Skeletal muscle tissue (tissue), 4 donors: Measurements from ENCODE around the gene GNS. TPM values are rescaled to one million over a fixed set of nuclear protein-coding genes. Genes with fewer than 3 reads are reported as not detected.

Source experiments
- H3K27ac ChIP-seq: one replicate; pipeline ENCODE4 v1.7.0; 2013; ENCODE audit warnings: mild to moderate bottlenecking, low read depth, low read length, inconsistent platforms
- H3K27me3 ChIP-seq, 3 donors: one replicate each; pipeline ENCODE4 v1.7.0; 2013; ENCODE audit warnings: low read length in 3 of 3; ENCODE audit not compliant: control insufficient read depth in 3 of 3, insufficient read depth in 3 of 3
- H3K36me3 ChIP-seq, 3 donors: one replicate each; pipeline ENCODE4 v1.7.0; 2013; ENCODE audit warnings: low read length in 3 of 3; ENCODE audit not compliant: control insufficient read depth in 3 of 3, insufficient read depth in 3 of 3
- H3K4me1 ChIP-seq, 3 donors: one replicate each; pipeline ENCODE4 v1.7.0; 2013; ENCODE audit warnings: low read length in 3 of 3, mild to moderate bottlenecking in 3 of 3; ENCODE audit not compliant: control insufficient read depth in 3 of 3, insufficient read depth in 3 of 3
- H3K4me3 ChIP-seq, 3 donors: one replicate each; pipeline ENCODE4 v1.7.0; 2013; ENCODE audit warnings: low read length in 3 of 3
- H3K9ac ChIP-seq, 3 donors: one replicate each; pipeline ENCODE4 v1.7.0; 2013; ENCODE audit warnings: low read length in 3 of 3, mild to moderate bottlenecking in 3 of 3, moderate library complexity in 2 of 3, low read depth in 1 of 3
- H3K9me3 ChIP-seq, 3 donors: one replicate each; pipeline ENCODE4 v1.7.0; 2013; ENCODE audit warnings: low read length in 3 of 3; ENCODE audit not compliant: control insufficient read depth in 3 of 3
- total RNA-seq: library from RNA; depleted of rRNA; stranded (reverse); fragments of >200 nt; gene quantifications from one replicate; pipeline ENCODE4 v1.2.3, GENCODE V29; 2014
- donor health status: Osteomylitis.

The GNS gene
- total RNA-seq, 1 donor from 2014 or later: 88.2 TPM

GRCh38 chr12:64753427-64753826 lies 5.8 kb downstream of the GNS start:
- Histone ChIP-seq H3K9ac (no peak overlapping the region), H3K27ac (peak overlapping the region; percentile 42), H3K4me1 (peaks cover 4 to 21% (median 15%) of the 10 kb centered on the region in 3 donors)

GRCh38 chr12:64752833-64753238 lies 6.4 kb downstream of the GNS start:
- Histone ChIP-seq H3K4me1 (peaks cover 2 to 17% (median 11%) of the 10 kb centered on the region in 3 donors), H3K27me3 (no peaks in the 10 kb centered on the region), H3K9me3 (no peaks in the 10 kb centered on the region), H3K36me3 (peaks cover 12 to 23% (median 14%) of the 10 kb centered on the region in 3 donors), H3K27ac (peak overlapping the region; percentile 42), H3K4me3 (no peak overlapping the region), H3K9ac (peak overlapping the region in 1 of 3 donors; percentile 1)

More at GRCh38 chr12:64753427-64753826, 5.8 kb downstream of the GNS start:
- Histone ChIP-seq H3K36me3 (peaks cover 7 to 23% (median 14%) of the 10 kb centered on the region in 3 donors), H3K27me3 (no peaks in the 10 kb centered on the region), H3K9me3 (no peaks in the 10 kb centered on the region), H3K4me3 (no peak overlapping the region)

- Histone ChIP-seq H3K9me3 (no peaks in the 10 kb centered on the region), H3K36me3 (peaks cover 14 to 25% (median 14%) of the 10 kb centered on the region in 3 donors), H3K4me3 (no peak overlapping the region), H3K4me1 (peaks cover 2 to 11% (median 8%) of the 10 kb centered on the region in 3 donors), H3K27me3 (no peaks in the 10 kb centered on the region), H3K27ac (no peak overlapping the region), H3K9ac (no peak overlapping the region)
These were observed 7.2 kb downstream of the GNS start for GRCh38 chr12:64752032-64752431.

GRCh38 chr12:64749461-64750200 lies 9.6 kb downstream of the GNS start:
- Histone ChIP-seq H3K4me3 (no peak overlapping the region), H3K4me1 (peaks cover 2 to 7% (median 4%) of the 10 kb centered on the region in 3 donors), H3K9ac (no peak overlapping the region), H3K9me3 (no peaks in the 10 kb centered on the region), H3K27me3 (no peaks in the 10 kb centered on the region), H3K27ac (no peak overlapping the region), H3K36me3 (peaks cover 16 to 33% (median 26%) of the 10 kb centered on the region in 3 donors)

GRCh38 chr12:64747695-64748094 lies 11.5 kb downstream of the GNS start:
- Histone ChIP-seq H3K4me3 (no peak overlapping the region), H3K9me3 (no peaks in the 10 kb centered on the region), H3K9ac (no peak overlapping the region), H3K27me3 (no peaks in the 10 kb centered on the region), H3K4me1 (peaks cover 0 to 2% (median 0%) of the 10 kb centered on the region in 3 donors), H3K36me3 (peaks cover 34 to 48% (median 46%) of the 10 kb centered on the region in 3 donors), H3K27ac (no peak overlapping the region)

GRCh38 chr12:64746663-64747062 lies 12.5 kb downstream of the GNS start:
- Histone ChIP-seq H3K36me3 (peaks cover 38 to 53% (median 51%) of the 10 kb centered on the region in 3 donors), H3K9ac (no peak overlapping the region), H3K27ac (no peak overlapping the region), H3K9me3 (no peaks in the 10 kb centered on the region), H3K4me1 (no peaks in the 10 kb centered on the region), H3K4me3 (no peak overlapping the region), H3K27me3 (no peaks in the 10 kb centered on the region)

- Histone ChIP-seq H3K27me3 (no peaks in the 10 kb centered on the region), H3K4me3 (no peak overlapping the region), H3K36me3 (peaks cover 36 to 52% (median 48%) of the 10 kb centered on the region in 3 donors), H3K9me3 (no peaks in the 10 kb centered on the region), H3K9ac (no peak overlapping the region), H3K27ac (no peak overlapping the region), H3K4me1 (no peaks in the 10 kb centered on the region)
These were observed 13.2 kb downstream of the GNS start for GRCh38 chr12:64745980-64746379.

- H3K36me3 ChIP-seq: peaks cover 37 to 51% (median 48%) of the 10 kb centered on the region in 3 donors
- H3K27ac ChIP-seq: no peak overlapping the region
These were observed 13.9 kb downstream of the GNS start for GRCh38 chr12:64745259-64745807.

GRCh38 chr12:64744422-64745258 lies 14.6 kb downstream of the GNS start:
- Histone ChIP-seq H3K9ac (no peak overlapping the region), H3K4me1 (no peaks in the 10 kb centered on the region), H3K4me3 (no peak overlapping the region), H3K9me3 (no peaks in the 10 kb centered on the region), H3K36me3 (peaks cover 37 to 52% (median 51%) of the 10 kb centered on the region in 3 donors), H3K27ac (no peak overlapping the region), H3K27me3 (no peaks in the 10 kb centered on the region)

More at GRCh38 chr12:64745259-64745807, 13.9 kb downstream of the GNS start:
- Histone ChIP-seq H3K9ac (no peak overlapping the region), H3K27me3 (no peaks in the 10 kb centered on the region), H3K4me1 (no peaks in the 10 kb centered on the region), H3K4me3 (no peak overlapping the region), H3K9me3 (no peaks in the 10 kb centered on the region)
